Vagina (tissue), 2 donors: Measurements from ENCODE around the gene CSMD2. TPM values are rescaled to one million over a fixed set of nuclear protein-coding genes. Genes with fewer than 3 reads are reported as not detected.

Experiments used
- DNase-seq, 2 donors: peaks; one replicate each; pipeline ENCODE4 v3.0.0-alpha.2; 2017; ENCODE audit errors: extremely low spot score in 2 of 2
- H3K27ac ChIP-seq: fragments of 200-600 bp; sonication (generic); one replicate; pipeline ENCODE4 v1.5.1; 2019
- H3K27me3 ChIP-seq: fragments of 200-600 bp; sonication (generic); one replicate; pipeline ENCODE4 v1.5.1; 2019
- H3K36me3 ChIP-seq, 2 donors: fragments of 200-600 bp; sonication (generic); one replicate each; pipeline ENCODE4 v1.5.1; 2017 to 2019
- H3K4me1 ChIP-seq: fragments of 200-600 bp; sonication (generic); one replicate; pipeline ENCODE4 v1.5.1; 2019
- H3K4me3 ChIP-seq, 2 donors: fragments of 200-600 bp; sonication (generic); 1 replicate in 1 of 2; 2 replicates in 1 of 2; pipeline ENCODE4 v1.5.1; 2016 to 2019
- H3K9me3 ChIP-seq: fragments of 200-600 bp; sonication (generic); one replicate; pipeline ENCODE4 v1.5.1; 2019
- CTCF ChIP-seq, 3 experiments: fragments of 450-650 bp in 2 of 3; fragments of 200-600 bp in 1 of 3; sonication (generic) in 1 of 3; IDR thresholded peaks; one replicate each; pipeline ENCODE4 v1.5.1; 2017 to 2019; ENCODE audit warnings: antibody characterized with exemption in 3 of 3, mild to moderate bottlenecking in 2 of 3, moderate library complexity in 2 of 3
- POLR2A ChIP-seq, 2 donors: fragments of 450-650 bp; IDR thresholded peaks; one replicate each; pipeline ENCODE4 v1.6.1; 2017; ENCODE audit warnings: antibody characterized with exemption in 2 of 2, mild to moderate bottlenecking in 2 of 2, moderate library complexity in 2 of 2
- POLR2AphosphoS5 ChIP-seq, 2 donors: sonication (generic); formaldehyde crosslinking; IDR thresholded peaks; one replicate each; pipeline ENCODE4 v1.9.0; 2017; ENCODE audit warnings: antibody characterized with exemption in 2 of 2, mild to moderate bottlenecking in 2 of 2, low read depth in 1 of 2; ENCODE audit not compliant: insufficient read depth in 1 of 2
- intact Hi-C: fragments of 100-400 bp; cut with DNase I; formaldehyde crosslinking; loops from one replicate; pipeline ENCODE4 v1.15.1; 2023
- total RNA-seq: library from RNA; depleted of rRNA; stranded (reverse); fragments of >200 nt; gene quantifications from one replicate; pipeline ENCODE4 v1.2.3, GENCODE V29; 2016

Gene CSMD2
- total RNA-seq, 1 donor from 2014 or later: 0.25 TPM

- H3K4me1 ChIP-seq: no peaks in the 10 kb centered on the region
- no peak overlapping the region for H3K4me3 ChIP-seq
- H3K27me3 ChIP-seq: no peaks in the 10 kb centered on the region
- H3K9me3 ChIP-seq: no peaks in the 10 kb centered on the region
- intact Hi-C loops: no loop called here
- TF ChIP-seq POLR2AphosphoS5 (IDR thresholded peaks at IDR 0.05; ENCODE audit: insufficient read depth in 1 of 2, low read depth in 1 of 2) (no peak), CTCF (IDR thresholded peaks at IDR 0.05) (no peak), POLR2A (IDR thresholded peaks at IDR 0.05) (no peak)
- no peaks in the 10 kb centered on the region for H3K36me3 ChIP-seq
- no peak for DNase-seq
- H3K27ac ChIP-seq: no peak overlapping the region
Measured at GRCh38 chr1:33876970-33877650, 287.9 kb downstream of the CSMD2 start.

GRCh38 chr1:33875862-33876261 lies 289.2 kb downstream of the CSMD2 start:
- no peaks in the 10 kb centered on the region for H3K27me3 ChIP-seq
- H3K4me3 ChIP-seq: no peak overlapping the region
- intact Hi-C loops: no loop called here
- H3K9me3 ChIP-seq: no peaks in the 10 kb centered on the region
- TF ChIP-seq CTCF (IDR thresholded peaks at IDR 0.05) (no peak), POLR2AphosphoS5 (IDR thresholded peaks at IDR 0.05; ENCODE audit: insufficient read depth in 1 of 2, low read depth in 1 of 2) (no peak), POLR2A (IDR thresholded peaks at IDR 0.05) (no peak)
- no peak for DNase-seq
- H3K27ac ChIP-seq: no peak overlapping the region
- H3K36me3 ChIP-seq: no peaks in the 10 kb centered on the region
- H3K4me1 ChIP-seq: no peaks in the 10 kb centered on the region

- TF ChIP-seq POLR2AphosphoS5 (IDR thresholded peaks at IDR 0.05; ENCODE audit: insufficient read depth in 1 of 2, low read depth in 1 of 2) (no peak), CTCF (IDR thresholded peaks at IDR 0.05) (no peak), POLR2A (IDR thresholded peaks at IDR 0.05) (no peak)
- Histone ChIP-seq H3K27me3 (no peaks in the 10 kb centered on the region), H3K9me3 (no peaks in the 10 kb centered on the region), H3K4me1 (no peaks in the 10 kb centered on the region), H3K4me3 (no peak overlapping the region), H3K27ac (no peak overlapping the region), H3K36me3 (no peaks in the 10 kb centered on the region)
- intact Hi-C loops: no loop called here
- DNase-seq: no peak
Measured at GRCh38 chr1:33874636-33875035, 290.4 kb downstream of the CSMD2 start.

GRCh38 chr1:33872683-33873082 lies 292.3 kb downstream of the CSMD2 start:
- no peaks in the 10 kb centered on the region for H3K9me3 ChIP-seq
- intact Hi-C loops: no loop called here
- no peaks in the 10 kb centered on the region for H3K36me3 ChIP-seq
- no peaks in the 10 kb centered on the region for H3K4me1 ChIP-seq
- H3K27ac ChIP-seq: no peak overlapping the region
- no peak for DNase-seq
- no peak for TF ChIP-seq POLR2A (IDR thresholded peaks at IDR 0.05)
- no peak overlapping the region for H3K4me3 ChIP-seq
- H3K27me3 ChIP-seq: no peaks in the 10 kb centered on the region

- no peak for DNase-seq
- intact Hi-C loops: no loop called here
- H3K36me3 ChIP-seq: no peaks in the 10 kb centered on the region
- H3K27ac ChIP-seq: no peak overlapping the region
- H3K4me3 ChIP-seq: no peak overlapping the region
- no peak for TF ChIP-seq POLR2A (IDR thresholded peaks at IDR 0.05)
- no peak for TF ChIP-seq CTCF (IDR thresholded peaks at IDR 0.05)
- TF ChIP-seq POLR2AphosphoS5 (IDR thresholded peaks at IDR 0.05; ENCODE audit: insufficient read depth in 1 of 2, low read depth in 1 of 2): no peak
- H3K27me3 ChIP-seq: no peaks in the 10 kb centered on the region
- no peaks in the 10 kb centered on the region for H3K4me1 ChIP-seq
- H3K9me3 ChIP-seq: no peaks in the 10 kb centered on the region
Measured at GRCh38 chr1:33872275-33872674, 292.8 kb downstream of the CSMD2 start.
